Measurements from ENCODE around the gene BOLA2B. TPM values are rescaled to one million over a fixed set of nuclear protein-coding genes. Genes with fewer than 3 reads are reported as not detected.

The BOLA2B gene
- total RNA-seq, 2 donors from 2014 or later: 109 to 237 TPM

GRCh38 chr16:30149250-30149930 lies 44.1 kb downstream of the BOLA2B start:
- Histone ChIP-seq H3K9ac (ENCODE audit: low read depth in 2 of 2, low read length in 2 of 2) (no peak overlapping the region), H3K4me3 (no peak overlapping the region), H3K27ac (no peak overlapping the region), H3K36me3 (no peaks in the 10 kb centered on the region), H3K9me3 (no peaks in the 10 kb centered on the region), H3K4me1 (no peaks in the 10 kb centered on the region), H3K27me3 (no peaks in the 10 kb centered on the region)
- intact Hi-C loops (cut with DNase I): no loop called here
- no peak for TF ChIP-seq CTCF (IDR thresholded peaks at IDR 0.05)
- no peak for DNase-seq

- DNase-seq: no peak
Observed at GRCh38 chr16:30147843-30148510, 45.5 kb downstream of the BOLA2B start.

GRCh38 chr16:30145657-30146056 lies 47.8 kb downstream of the BOLA2B start:
- no peak for TF ChIP-seq CTCF (IDR thresholded peaks at IDR 0.05)
- no peaks in the 10 kb centered on the region for H3K4me1 ChIP-seq
- H3K27ac ChIP-seq: no peak overlapping the region
- no peaks in the 10 kb centered on the region for H3K36me3 ChIP-seq
- H3K27me3 ChIP-seq: no peaks in the 10 kb centered on the region
- no peak overlapping the region for H3K9ac ChIP-seq (ENCODE audit: low read depth in 2 of 2, low read length in 2 of 2)
- no peaks in the 10 kb centered on the region for H3K9me3 ChIP-seq
- intact Hi-C loops (cut with DNase I): no loop called here
- H3K4me3 ChIP-seq: no peak overlapping the region
- DNase-seq: no peak

More at GRCh38 chr16:30147843-30148510, 45.5 kb downstream of the BOLA2B start:
- H3K27ac ChIP-seq: no peak overlapping the region
- H3K27me3 ChIP-seq: no peaks in the 10 kb centered on the region
- H3K4me3 ChIP-seq: no peak overlapping the region
- intact Hi-C loops (cut with DNase I): no loop called here
- no peaks in the 10 kb centered on the region for H3K9me3 ChIP-seq
- H3K9ac ChIP-seq (ENCODE audit: low read depth in 2 of 2, low read length in 2 of 2): no peak overlapping the region
- no peaks in the 10 kb centered on the region for H3K36me3 ChIP-seq
- H3K4me1 ChIP-seq: no peaks in the 10 kb centered on the region
- TF ChIP-seq CTCF (IDR thresholded peaks at IDR 0.05): no peak

- intact Hi-C loops (cut with DNase I): no loop called here
- H3K4me3 ChIP-seq: no peak overlapping the region
- H3K27ac ChIP-seq: no peak overlapping the region
- no peaks in the 10 kb centered on the region for H3K36me3 ChIP-seq
- no peak overlapping the region for H3K9ac ChIP-seq (ENCODE audit: low read depth in 2 of 2, low read length in 2 of 2)
- H3K4me1 ChIP-seq: peaks cover 5% of the 10 kb centered on the region
- H3K27me3 ChIP-seq: no peaks in the 10 kb centered on the region
- TF ChIP-seq CTCF (IDR thresholded peaks at IDR 0.05): no peak
- H3K9me3 ChIP-seq: no peaks in the 10 kb centered on the region
- DNase-seq: no peak
Observed at GRCh38 chr16:30144917-30145316, 48.5 kb downstream of the BOLA2B start.

- DNase-seq: no peak
- Histone ChIP-seq H3K27me3 (no peaks in the 10 kb centered on the region), H3K9ac (ENCODE audit: low read depth in 2 of 2, low read length in 2 of 2) (no peak overlapping the region), H3K4me1 (peaks cover 11% of the 10 kb centered on the region), H3K4me3 (no peak overlapping the region), H3K27ac (no peak overlapping the region), H3K9me3 (no peaks in the 10 kb centered on the region), H3K36me3 (no peaks in the 10 kb centered on the region)
- no peak for TF ChIP-seq CTCF (IDR thresholded peaks at IDR 0.05)
- intact Hi-C loops (cut with DNase I): no loop called here
Observed at GRCh38 chr16:30144017-30144416, 49.4 kb downstream of the BOLA2B start.
